K562 (cell line): Measurements from ENCODE around the gene RNF44. TPM values are rescaled to one million over a fixed set of nuclear protein-coding genes. Genes with fewer than 3 reads are reported as not detected.

Experiments used
- CREBBP ChIP-seq: IDR thresholded peaks from one replicate; pipeline ENCODE4 v1.6.1; 2012; ENCODE audit warnings: low read depth, mild to moderate bottlenecking, control low read depth, inconsistent platforms, low read length
- EP300 ChIP-seq: IDR thresholded peaks from 2 replicates; pipeline ENCODE4 v1.6.1; 2012; ENCODE audit warnings: low read length, improper control_type of control experiment
- FOS ChIP-seq: IDR thresholded peaks from 3 replicates; pipeline ENCODE4 v1.6.1; 2011; ENCODE audit not compliant: insufficient read length; ENCODE audit errors: extremely low read depth
- KLF6 ChIP-seq: fragments of 250-450 bp; sonication (Bioruptor Pico); IDR thresholded peaks from 2 replicates; pipeline ENCODE4 v1.4.0; 2020; ENCODE audit warnings: mild to moderate bottlenecking, moderate library complexity, borderline replicate concordance
- L3MBTL2 ChIP-seq: fragments of 450-650 bp; IDR thresholded peaks from 2 replicates; pipeline ENCODE4 v1.6.1; 2016; ENCODE audit warnings: mild to moderate bottlenecking, moderate library complexity
- MCM5 ChIP-seq: fragments of 450-650 bp; IDR thresholded peaks from 2 replicates; pipeline ENCODE4 v1.6.1; 2016; ENCODE audit warnings: low read depth
- RNF2 ChIP-seq: sonication (generic); IDR thresholded peaks from 2 replicates; pipeline ENCODE4 v1.6.1; 2016
- SMARCC2 ChIP-seq: fragments of 450-650 bp; IDR thresholded peaks from 2 replicates; pipeline ENCODE4 v1.6.1; 2017; ENCODE audit warnings: antibody characterized with exemption, moderate library complexity, mild to moderate bottlenecking, low read depth
- SMC3 ChIP-seq: conservative IDR thresholded peaks from 2 replicates; pipeline ENCODE4 v1.6.1; 2011; ENCODE audit warnings: low read depth, low read length, improper control_type of control experiment; ENCODE audit not compliant: insufficient read depth
- USF2 ChIP-seq: sonication (generic); formaldehyde crosslinking; IDR thresholded peaks from 2 replicates; pipeline ENCODE4 v1.5.0; 2020; ENCODE audit warnings: missing genetic modification reagents
- ZBTB40 ChIP-seq, 2 experiments: fragments of 450-650 bp in 1 of 2; sonication (generic) in 1 of 2; formaldehyde crosslinking in 1 of 2; IDR thresholded peaks; 2 replicates each; pipeline versions ENCODE4 v1.7.1 to v1.9.0; 2016 to 2022; ENCODE audit warnings: inconsistent platforms in 1 of 2, mild to moderate bottlenecking in 1 of 2, missing genetic modification reagents in 1 of 2
- ZBTB43 ChIP-seq: sonication (generic); formaldehyde crosslinking; IDR thresholded peaks from 2 replicates; pipeline ENCODE4 v1.8.0; 2023; ENCODE audit warnings: mild to moderate bottlenecking, missing genetic modification reagents
- ZNF133 ChIP-seq: fragments of 250-450 bp; sonication (Bioruptor Pico); IDR thresholded peaks from 2 replicates; pipeline ENCODE4 v1.4.0; 2020; ENCODE audit warnings: mild to moderate bottlenecking
- ZNF699 ChIP-seq: fragments of 250-450 bp; sonication (Bioruptor Pico); IDR thresholded peaks from 2 replicates; pipeline ENCODE4 v1.8.0; 2021; ENCODE audit warnings: mild to moderate bottlenecking, moderate library complexity; ENCODE audit not compliant: insufficient replicate concordance
- polyA plus RNA-seq, 8 experiments: library from polyadenylated mRNA; depleted of rRNA in 4 of 8; stranded (reverse) in 5 of 8; unstranded in 3 of 8; fragments of >200 nt; fragmentation: Nextera tagmentation in 2 of 8; fragmentation: Illumina TruSeq in 1 of 8; extraction: Ambion mirVana in 2 of 8; extraction: Trizol in 1 of 8; gene quantifications; 2 replicates each; pipeline versions ENCODE4 v1.2.1 to v1.2.3, GENCODE V29; 2011 to 2014; ENCODE audit warnings: inconsistent platforms in 1 of 8, missing spikeins in 1 of 8
- total RNA-seq, 7 experiments: library from RNA; depleted of rRNA in 6 of 7; stranded (reverse); fragments of >200 nt in 6 of 7; fragmentation: Illumina TruSeq in 2 of 7; extraction: Trizol in 2 of 7; gene quantifications; 2 replicates each; pipeline versions ENCODE4 v1.2.1 to v1.2.3, GENCODE V29; 2011 to 2021; ENCODE audit warnings: low replicate concordance in 1 of 7

Gene RNF44
- total and polyA plus RNA-seq, 9 of the 15 experiments (the other 6 are each of a cell fraction or from before 2014, with no cell fraction given), result 1.6 to 82.6 (median 7.4) TPM

GRCh38 chr5:176536132-176536901 lies 885 bp downstream of the RNF44 start (continued):
- TF ChIP-seq SMC3 (no peak), EP300 (no peak), ZBTB43 (CRISPR knock-in tag) (0 out of 2 replicates have a peak, but pooled peaks have one; percentile 7), USF2 (CRISPR knock-in tag) (no peak), SMARCC2 (no peak), FOS (no peak), ZNF699 (CRISPR knock-in tag) (no peak), ZBTB40 (IDR thresholded peaks at IDR 0.05) (no peak), ZBTB40 (CRISPR knock-in tag; IDR thresholded peaks at IDR 0.05) (no peak), ZNF133 (CRISPR knock-in tag) (no peak), RNF2 (peak; percentile 46; the same call in 1 of the 2 replicates), CREBBP (no peak), MCM5 (no peak), L3MBTL2 (no peak; the same call in 1 of the 2 replicates), KLF6 (CRISPR knock-in tag) (no peak)
